Medulla oblongata (tissue), 1 donor: Measurements from ENCODE around the gene NKX2-4.
"Not testable (repeated sequence)": the region's sequence is repeated elsewhere in the genome, so short reads cannot be mapped to it uniquely, and the experiment has no call there.

ENCODE experiments used
- DNase-seq: peaks from one replicate; pipeline ENCODE4 v3.0.0-alpha.2; 2015; ENCODE audit errors: extremely low spot score

The NKX2-4 gene

DNA sequence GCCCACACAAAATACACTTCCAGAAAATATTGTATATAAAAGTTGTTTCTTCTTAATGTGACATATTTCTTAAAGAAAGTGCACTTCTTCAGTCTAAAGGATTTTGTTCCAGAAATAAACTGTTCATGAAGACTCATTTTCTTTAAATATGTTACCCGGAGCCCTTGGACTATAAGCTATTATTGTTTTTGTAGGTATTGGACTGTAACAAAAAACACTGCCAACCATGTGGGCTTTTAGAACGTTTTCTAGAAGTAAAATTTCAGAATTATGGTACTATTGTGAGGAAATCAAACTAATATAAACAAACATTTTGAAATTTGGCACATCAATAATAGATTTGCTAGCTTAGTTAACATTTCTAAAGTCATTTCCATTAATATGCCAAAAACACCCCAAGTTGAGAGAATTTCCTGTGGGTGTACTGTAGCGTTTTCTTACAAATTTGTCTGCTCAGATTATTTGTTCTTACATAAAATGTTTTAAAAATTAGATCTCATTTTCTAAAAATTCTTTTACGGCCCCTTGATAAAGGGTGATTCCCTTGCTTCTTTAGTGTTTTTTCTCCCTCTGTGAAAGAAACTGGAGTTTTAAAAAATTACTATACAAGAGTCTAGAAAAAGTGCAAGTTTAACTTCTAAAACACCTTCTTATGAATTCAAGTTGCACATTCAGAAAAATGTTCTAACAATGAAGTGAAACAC, 3.4 kb downstream of the NKX2-4 start:
- DNase-seq, result no peak

DNA sequence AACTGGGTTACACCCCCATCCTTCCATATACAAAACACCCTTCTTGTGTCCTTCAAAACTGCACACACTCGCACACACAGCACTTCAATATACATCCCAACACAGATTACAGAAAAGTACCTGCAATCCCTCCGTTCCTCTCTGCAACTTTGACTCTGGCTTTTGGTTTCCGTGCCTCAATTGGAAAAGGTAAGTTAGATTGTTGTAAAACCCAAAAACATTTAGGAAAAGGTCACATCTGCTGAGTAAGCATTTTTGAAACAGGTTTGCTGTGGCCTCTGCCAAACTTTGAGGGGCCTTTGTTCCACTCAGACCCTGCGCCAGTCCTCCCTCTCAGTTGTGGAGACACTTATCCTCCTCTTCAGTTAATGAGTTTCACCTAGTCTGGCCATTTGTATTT, 4.2 kb downstream of the NKX2-4 start:
- DNase-seq, result no peak

DNA sequence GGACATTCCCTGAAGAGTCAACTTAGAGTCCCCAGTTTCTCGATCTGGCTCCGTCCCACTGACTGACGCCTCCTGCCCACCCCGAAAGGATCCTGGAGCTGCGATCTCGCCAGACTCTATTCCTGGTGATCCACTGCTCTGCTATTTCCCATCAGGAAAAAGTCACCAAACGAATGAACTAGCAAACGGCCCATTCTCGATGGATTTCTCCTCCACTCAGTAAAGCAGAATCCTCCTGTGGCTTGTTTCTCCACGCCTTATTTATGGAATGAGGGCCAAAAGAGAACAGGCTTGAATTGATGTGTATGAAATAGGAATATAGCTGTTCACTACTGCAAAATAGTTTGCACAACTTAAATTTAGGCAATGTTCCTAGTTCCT, 5.4 kb downstream of the NKX2-4 start:
- no peak for DNase-seq

DNA sequence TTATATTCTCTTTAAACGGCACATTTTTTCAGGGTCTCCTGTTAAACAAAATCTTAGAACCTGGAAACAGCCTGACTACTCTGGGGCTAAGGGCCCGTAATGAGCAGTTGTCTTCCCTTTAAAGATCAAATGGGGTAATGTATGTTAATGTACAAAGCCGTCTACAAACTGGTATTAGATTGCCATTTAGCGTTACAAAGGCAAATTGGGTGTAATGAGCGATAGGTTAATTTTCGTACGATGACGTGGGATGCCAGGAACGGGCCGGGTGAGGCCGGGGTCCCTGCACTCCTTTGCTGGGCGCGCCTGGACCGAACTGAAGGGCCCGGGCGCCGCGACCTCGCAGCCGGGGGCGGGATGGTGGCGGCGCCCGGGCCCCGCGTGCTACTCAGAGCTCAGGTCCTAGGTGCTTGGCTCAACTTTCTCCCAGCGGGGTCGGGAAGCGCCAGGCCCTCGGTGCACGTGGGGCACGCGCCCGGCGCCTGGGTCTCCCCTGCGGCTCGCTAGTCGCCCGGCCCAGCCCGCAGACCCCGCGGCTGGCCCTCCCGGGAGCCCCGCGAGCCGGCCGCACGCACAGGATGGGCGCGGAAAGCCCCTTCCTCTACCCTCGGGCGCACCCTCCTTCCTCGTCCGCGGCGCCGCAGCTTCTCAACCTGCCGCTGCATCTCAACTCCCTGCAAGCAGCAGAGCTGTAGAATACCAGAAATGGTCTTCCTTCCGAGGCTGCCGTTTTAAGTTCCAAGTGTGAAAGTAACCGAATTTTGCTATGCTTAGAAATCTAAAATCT, 5.9 kb downstream of the NKX2-4 start:
- DNase-seq, result no peak

DNA sequence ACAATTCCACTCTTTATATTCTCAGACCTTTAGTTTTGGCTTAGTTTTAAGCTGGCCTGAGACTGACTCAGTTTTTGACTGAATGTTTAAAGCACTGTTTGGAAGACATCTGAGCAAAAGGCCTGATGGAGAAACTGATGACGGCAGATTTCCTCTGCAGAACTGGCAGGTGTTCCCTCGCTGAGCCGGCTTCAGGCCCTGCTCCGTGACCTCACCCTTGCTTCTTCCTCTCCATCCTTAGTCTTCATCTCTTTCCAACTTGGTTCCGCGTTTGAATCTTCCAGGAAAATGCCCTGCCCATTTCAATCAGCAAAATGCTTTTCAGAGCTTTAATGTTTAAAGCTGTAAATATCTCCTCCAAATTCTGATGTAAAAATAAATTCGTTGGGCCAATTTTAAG, 6.6 kb downstream of the NKX2-4 start:
- DNase-seq, result no peak

DNA sequence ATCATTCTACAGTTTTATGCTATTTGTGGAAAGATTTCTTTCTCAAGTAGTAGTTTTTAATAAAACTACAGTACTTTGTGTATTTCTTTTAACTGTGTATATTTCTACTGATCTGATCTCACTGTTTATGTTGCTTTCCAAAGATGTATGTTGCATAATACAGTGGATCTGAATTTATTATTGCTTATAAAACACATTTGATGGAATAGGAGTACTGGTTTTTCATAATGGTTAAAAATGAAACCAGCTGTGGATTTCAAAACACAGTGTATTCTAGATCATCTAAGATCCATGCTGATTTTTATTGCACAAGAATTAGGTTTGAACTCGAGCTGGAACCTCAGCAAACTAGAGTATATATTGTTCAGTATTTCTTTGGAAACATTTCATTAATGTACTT, 8.0 kb downstream of the NKX2-4 start:
- DNase-seq, result no peak

DNA sequence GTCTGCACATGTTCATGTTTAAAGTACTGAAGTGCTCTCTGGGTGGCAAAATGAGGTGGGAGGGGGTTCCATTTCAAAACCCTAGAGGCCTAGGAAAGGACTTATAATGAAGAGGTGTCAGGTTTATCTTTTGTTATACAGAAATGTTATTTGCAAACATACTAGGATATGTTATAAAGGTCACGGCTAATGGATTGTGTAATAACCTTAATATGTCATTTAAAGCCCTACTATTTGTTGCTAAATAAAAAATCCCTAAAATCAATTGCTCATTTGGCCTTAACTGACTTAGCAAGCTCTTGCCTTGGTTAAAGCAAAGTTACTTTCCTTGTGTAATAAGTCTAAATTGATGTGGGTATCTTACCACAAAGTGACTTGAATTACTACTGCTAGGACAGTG, 8.8 kb downstream of the NKX2-4 start:
- no peak for DNase-seq

DNA sequence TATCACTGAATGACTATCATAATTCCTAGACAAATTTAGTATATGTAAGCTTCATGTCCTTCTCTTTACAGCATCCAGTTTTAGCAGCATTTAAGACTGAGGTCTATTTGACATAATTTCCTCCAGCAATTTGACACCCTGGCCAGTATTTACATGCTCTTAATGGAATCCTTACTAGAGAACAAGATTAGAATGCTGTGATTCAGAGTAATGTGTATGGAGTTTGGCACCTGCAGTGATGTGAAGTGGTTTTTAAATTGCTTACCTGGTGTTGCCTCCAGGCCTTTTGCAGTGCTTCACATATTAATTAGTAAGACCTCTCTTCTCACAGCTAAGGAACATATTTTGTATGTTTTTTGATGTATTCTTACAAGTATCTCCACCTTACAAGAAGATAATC, 9.8 kb downstream of the NKX2-4 start:
- no peak for DNase-seq

DNA sequence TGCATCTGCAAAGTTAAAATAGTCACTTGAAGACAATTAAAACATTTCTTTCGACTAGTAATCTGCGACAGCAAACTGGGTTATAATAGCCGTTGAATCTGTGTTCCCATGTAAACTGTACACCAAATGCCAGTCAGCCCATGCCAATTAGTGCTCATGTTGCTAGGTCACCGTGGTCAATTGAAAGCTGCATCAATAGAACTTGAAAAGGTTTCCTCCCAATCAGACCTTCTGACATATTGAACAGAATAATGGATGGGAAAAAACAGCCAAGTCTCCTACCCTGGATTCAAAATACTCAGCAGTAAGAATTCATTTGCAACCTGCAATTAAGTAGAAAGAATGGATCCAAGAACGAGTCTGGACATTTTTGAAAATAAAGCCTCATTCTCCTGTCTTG, 11.2 kb downstream of the NKX2-4 start:
- no peak for DNase-seq

DNA sequence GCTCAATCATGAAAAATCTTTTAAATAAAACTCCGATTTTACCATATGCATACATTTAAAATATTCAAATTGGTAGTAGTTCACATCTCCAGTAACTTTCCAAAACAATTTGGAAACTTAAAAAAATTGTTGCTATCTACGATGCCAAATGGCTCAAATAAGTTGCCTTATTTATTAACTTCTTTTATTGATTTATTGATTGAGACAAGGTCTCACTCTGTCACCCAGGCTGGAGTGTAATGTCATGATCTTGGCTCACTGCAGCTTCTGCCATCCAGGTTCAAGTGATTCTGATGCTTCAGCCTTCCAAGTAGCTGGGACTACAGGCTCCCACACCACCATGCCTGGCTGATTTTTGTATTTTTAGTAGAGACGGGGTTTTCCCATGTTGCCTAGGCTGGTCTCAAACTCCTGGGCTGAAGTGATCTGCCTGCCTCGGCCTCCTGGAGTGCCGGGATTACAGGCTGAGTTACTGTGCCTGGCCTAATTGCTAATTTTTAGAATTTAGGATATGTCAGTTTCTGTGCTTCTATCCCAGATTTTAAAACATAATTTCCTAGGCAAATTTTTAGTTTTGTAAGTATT, 12.9 kb downstream of the NKX2-4 start:
- DNase-seq, result no peak

DNA sequence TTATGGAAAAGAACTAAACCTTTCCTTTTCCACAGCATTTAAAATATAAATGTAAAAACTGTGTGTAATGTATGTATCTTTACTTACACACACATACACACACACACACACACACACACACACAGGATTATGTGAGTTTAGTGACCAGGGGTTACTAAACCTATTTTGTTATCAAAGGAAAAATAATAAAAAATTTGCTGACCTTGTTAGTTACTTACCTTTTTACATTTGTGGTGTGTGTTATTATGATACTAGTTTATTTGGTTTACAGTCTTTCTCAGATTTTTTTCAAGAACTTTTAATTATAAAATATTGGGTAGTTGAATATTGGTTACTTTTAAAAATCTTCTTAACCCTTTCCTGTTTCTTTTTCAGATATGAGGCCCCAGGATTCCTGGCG, 15.7 kb downstream of the NKX2-4 start:
- DNase-seq, result no peak

DNA sequence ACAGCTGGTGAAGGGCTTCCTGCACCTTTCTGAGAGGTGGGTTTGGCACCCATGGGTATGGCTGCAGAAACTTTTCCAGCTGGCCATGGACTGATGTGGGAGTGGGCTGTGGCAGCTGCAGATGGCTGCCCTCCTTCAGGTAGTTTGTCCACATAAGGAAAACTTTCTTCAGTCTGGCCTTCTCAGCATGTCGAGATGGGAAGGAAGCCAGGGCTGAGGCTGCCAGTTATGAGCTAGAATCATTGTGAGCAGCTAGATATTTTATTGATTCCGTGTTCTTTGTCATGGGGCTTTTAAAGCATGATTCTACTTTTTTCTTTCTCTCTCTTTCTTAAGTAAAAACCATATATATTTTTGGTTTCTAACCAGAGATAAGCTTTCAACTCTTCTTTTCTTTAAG, 16.6 kb downstream of the NKX2-4 start:
- no peak for DNase-seq

DNA sequence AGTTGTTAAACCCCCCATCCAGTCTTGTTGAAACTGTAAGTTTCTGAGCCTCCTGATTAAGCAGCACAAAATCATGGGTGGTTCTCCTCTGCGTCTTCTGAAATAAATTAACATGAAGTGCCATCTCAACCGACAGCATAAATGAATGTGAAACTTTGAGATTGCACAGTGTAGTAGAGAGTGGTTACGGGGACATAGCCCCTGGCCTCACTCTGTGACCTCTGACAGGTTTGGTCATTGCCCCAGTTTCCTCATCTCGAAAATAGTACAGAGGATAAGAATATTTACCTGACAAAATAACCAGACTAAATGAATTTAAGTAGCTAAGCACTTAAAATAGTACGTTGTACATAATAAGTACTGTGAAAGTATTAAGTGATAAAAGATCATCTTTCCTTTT, 19.1 kb downstream of the NKX2-4 start:
- DNase-seq, result no peak

DNA sequence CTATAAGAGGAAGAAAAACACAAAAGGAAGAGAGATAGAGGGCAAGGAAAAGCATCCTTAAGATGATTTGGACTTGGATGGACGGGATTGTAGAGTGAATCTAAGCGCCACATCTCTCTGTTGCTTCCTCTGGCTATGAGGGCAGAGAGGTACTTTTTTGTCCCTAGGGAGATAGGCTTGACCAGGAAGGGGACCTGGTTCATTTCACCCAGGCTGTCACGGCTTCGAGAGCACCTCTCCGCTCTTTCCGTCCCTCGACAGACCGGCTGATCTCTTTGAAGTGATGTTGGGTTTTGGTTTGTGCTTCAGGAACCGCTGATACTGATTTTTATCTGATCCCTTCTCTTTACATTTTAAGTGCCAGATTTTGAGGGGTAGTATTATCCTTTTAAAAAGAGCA, 19.6 kb downstream of the NKX2-4 start:
- no peak for DNase-seq

DNA sequence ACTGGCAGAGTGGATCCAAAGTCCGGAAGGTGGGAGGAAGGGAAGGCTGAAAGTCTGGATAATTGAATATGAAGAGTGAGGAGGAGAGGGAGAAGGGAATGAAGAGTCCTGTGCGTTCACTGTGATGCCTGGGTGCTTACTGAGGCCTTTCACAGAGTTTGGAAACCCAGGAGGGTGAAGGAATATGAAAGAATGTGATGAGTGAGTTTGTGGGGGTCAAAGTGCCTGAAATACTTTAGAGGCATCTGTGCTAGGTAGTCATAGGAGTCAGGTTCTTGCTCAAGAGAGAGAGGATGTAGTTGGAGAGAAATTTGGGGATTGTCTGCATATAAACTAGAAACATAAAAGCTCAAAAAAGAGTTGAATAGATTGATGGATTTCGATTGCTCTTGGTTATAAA, 20.7 kb downstream of the NKX2-4 start:
- DNase-seq, result no peak

DNA sequence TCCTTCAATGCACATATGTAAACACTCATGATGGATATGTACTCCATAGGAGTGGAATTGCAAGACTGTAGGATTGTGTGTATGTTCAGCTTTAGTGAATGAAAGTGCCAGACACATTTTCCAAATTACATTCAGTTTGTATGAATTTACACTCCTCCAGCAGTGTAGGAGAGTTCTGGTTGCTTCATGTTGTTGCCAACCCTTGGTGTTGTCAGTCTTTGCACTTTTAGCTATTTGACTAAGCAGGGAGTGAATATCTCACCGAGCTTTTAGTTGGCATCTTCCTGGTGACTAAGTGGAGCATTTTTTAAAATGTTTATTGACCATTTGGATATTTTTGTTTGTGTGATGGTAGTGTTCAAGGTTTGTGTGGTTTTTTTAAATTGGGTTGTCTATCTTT, 23.9 kb downstream of the NKX2-4 start:
- no peak for DNase-seq

DNA sequence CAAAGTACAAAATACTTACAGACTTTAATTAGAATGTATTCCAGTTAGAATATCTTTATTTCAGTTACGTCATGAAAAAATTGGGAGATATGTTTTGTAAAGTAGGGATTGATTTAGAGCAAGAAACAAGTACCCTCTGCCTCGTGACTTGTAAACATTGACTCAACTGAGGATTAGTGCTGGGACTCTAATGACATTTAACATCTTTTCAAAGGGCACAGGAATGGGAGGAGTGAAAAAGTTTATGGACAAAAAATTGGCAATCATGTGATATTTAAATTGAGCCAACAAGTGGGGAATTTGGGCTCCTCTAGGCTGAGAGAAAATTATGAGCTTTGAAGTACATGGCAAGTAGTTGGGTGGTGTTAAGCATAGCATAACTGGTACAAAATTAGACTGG, 25.3 kb downstream of the NKX2-4 start:
- DNase-seq, result no peak

DNA sequence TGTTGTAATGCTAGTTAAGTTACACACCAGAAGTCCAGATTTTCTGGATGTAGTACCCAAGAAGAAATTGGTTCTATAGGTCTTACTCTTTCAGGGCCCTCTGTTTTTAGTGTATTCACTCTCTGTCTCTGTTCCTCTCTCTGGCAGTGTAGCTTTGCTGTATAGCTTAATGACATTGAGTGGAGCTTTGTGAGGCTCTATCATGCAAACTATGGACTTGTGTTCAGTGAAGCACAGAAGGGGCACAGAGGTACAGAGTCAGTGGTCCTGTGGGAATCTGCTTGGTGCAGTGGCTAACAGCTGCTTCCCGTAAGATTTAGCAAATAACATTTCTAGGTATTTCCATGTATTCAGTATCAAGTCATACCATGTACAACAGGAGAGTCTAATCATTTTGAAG, 26.1 kb downstream of the NKX2-4 start:
- DNase-seq, result no peak

DNA sequence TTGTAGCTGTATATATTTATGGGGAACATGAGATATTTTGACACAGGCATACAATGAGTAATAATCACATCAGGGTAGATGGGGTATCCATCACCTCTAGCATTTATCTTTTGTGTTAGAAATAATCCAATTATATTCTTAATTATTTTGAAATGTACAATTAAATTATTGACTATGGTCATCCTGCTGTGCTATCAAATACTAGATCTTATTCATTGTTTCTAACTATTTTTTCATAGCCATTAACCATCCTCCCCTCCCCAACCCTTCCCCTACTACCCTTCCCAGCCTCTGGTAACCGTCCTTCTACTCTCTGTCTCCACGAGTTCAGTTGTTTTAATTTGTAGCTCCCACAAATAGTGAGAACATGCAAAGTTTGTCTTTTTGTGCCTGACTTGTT, 28.5 kb downstream of the NKX2-4 start:
- DNase-seq, result no peak

DNA sequence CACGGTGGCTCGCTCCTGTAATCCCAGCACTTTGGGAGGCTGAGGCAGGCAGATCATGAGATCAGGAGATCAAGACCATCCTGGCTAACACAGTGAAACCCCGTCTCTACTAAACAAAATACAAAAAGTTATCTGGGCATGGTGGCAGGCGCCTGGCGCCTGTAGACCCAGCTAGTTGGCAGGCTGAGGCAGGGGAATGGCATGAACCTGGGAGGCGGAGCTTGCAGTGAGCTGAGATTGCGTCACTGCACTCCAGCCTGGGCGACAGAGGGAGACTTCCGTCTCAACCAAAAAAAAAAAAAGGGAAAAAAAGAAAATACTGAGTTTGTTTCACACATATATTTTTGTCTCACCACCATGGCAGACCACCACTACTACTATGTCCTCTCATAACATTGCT, 31.1 kb downstream of the NKX2-4 start:
- DNase-seq, result not testable (repeated sequence)

DNA sequence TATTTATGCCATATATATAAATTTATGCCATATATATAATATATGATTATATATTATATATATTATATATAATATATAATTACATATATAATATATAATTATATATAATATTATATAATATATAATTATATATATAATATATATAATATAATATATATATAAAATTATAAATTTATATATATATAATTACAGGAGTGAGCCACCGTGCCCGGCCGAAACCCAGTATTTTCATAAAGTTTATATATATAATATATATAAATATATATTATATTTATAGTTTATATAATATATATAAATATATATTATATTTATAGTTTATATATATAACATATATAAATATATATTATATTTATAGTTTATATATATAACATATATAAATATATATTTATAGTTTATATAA, 31.6 kb downstream of the NKX2-4 start:
- DNase-seq, result no peak

DNA sequence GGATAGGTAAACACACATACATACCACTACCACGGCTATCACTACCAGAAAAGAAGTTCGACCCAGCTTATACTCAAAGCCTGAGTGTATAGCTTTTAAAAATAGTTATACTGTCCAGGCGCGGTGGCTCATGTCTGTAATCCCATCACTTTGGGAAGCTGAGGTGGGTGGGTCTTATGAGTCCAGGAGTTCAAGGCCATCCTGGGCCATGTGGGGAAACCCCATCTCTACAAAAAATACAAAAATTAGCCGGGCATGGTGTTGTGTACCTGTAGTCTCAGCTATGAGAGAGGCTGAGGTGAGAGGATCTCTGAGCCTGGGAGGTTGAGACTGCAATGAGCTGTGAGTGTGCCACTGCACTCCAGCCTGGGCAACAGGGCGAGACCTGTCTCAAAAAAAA, 32.9 kb downstream of the NKX2-4 start:
- no peak for DNase-seq

DNA sequence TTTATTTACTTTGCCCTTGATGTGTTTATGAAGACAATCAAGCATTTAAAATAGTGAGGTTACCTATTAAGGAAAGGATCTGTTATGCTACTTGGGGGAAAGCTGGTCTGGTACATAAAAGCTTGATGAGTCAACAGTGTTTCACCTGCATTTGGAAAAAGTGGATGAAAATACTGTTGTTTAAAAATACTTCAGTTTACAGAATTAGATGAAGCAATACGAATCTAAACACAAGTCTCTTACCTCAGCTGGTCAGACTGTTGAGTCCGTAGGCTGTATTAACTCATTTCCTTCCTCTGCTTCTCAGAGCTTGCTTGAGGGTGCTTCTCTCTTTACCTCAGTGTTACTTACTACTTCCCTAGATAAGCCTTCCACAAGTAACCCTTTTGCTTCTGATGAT, 36.1 kb downstream of the NKX2-4 start:
- DNase-seq, result no peak
